AG09309 (cell line): ENCODE results near the gene ZBTB25.
"Not testable (repeated sequence)": the region's sequence is repeated elsewhere in the genome, so short reads cannot be mapped to it uniquely, and the experiment has no call there.

ENCODE experiments used
- DNase-seq: peaks from one replicate; pipeline ENCODE4 v3.0.0-alpha.2; 2010; ENCODE audit warnings: low read depth
- H3K4me3 ChIP-seq: 2 replicates; pipeline ENCODE4 v1.5.1; 2011; ENCODE audit warnings: mild to moderate bottlenecking, low read depth, low read length, moderate library complexity; ENCODE audit not compliant: control insufficient read depth
- CTCF ChIP-seq: IDR thresholded peaks from 2 replicates; pipeline ENCODE4 v1.5.1; 2011; ENCODE audit warnings: mild to moderate bottlenecking, low read depth, low read length, inconsistent platforms; ENCODE audit not compliant: insufficient read depth, control insufficient read depth; ENCODE audit errors: missing control alignments

The ZBTB25 gene

GRCh38 chr14:64531567-64531966, 27.9 kb upstream of the ZBTB25 start:
- no peak overlapping the region for H3K4me3 ChIP-seq

GRCh38 chr14:64525354-64525753, 21.7 kb upstream of the ZBTB25 start:
- DNase-seq, result no peak
- no peak for TF ChIP-seq CTCF
- H3K4me3 ChIP-seq, result no peak overlapping the region

More at GRCh38 chr14:64531567-64531966, 27.9 kb upstream of the ZBTB25 start:
- no peak for TF ChIP-seq CTCF
- no peak for DNase-seq

GRCh38 chr14:64522591-64523355, 19.1 kb upstream of the ZBTB25 start:
- TF ChIP-seq CTCF, result no peak
- H3K4me3 ChIP-seq, result no peak overlapping the region
- no peak for DNase-seq

- no peak for TF ChIP-seq CTCF
- H3K4me3 ChIP-seq, result no peak overlapping the region
- DNase-seq, result no peak
These were observed 17.1 kb upstream of the ZBTB25 start for GRCh38 chr14:64520699-64521098.

GRCh38 chr14:64518229-64518628, 14.6 kb upstream of the ZBTB25 start:
- DNase-seq, result no peak
- H3K4me3 ChIP-seq, result no peak overlapping the region
- TF ChIP-seq CTCF, result no peak

GRCh38 chr14:64517667-64518066, 14.0 kb upstream of the ZBTB25 start:
- DNase-seq, H3K4me3 ChIP-seq: not testable (repeated sequence)

GRCh38 chr14:64516969-64517368, 13.3 kb upstream of the ZBTB25 start:
- TF ChIP-seq CTCF, result no peak
- H3K4me3 ChIP-seq, result no peak overlapping the region
- no peak for DNase-seq
